NCI-H1105 (cell line): ENCODE measurements around the gene TFR2.
A peak's percentile ranks its signal among the peaks of the same experiment; 100 is the strongest.

Source experiments
- DNase-seq: peaks from one replicate; lab custom pipeline; 2025; lab: John Stamatoyannopoulos, UW

Gene TFR2

DNA sequence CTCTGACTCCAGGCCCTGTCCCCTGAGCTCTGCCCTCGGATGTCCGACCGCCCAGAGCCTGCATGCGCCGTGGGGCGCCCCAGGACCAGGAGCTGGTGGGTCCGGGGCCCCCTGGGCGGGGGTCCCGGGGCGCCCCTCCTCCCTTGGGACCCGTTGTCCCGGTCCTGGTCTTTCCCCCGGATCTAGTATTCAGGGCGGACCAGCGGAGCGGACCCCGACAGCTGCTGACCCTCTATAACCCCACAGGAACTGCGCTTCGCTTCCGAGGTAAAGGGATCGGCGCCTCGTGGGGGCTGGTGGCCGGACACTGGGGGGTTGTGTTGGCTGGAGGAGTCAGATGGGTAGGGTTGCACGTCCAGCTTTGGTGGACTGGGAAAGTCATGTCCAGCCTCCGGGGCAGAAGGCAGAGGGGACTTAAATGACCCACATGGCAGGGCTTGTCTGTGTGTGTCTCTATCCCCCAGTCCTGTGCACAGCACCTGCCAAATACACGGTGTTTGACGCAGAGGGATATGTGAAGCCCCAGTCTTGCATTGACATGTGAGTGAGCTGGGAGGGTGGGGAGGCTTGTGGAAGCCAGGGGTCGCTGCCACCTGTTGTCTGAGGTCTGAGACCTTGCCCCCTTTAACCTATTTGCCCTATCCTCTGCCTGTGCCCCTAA is 28.5 kb downstream of the TFR2 start:
- no peak for DNase-seq

DNA sequence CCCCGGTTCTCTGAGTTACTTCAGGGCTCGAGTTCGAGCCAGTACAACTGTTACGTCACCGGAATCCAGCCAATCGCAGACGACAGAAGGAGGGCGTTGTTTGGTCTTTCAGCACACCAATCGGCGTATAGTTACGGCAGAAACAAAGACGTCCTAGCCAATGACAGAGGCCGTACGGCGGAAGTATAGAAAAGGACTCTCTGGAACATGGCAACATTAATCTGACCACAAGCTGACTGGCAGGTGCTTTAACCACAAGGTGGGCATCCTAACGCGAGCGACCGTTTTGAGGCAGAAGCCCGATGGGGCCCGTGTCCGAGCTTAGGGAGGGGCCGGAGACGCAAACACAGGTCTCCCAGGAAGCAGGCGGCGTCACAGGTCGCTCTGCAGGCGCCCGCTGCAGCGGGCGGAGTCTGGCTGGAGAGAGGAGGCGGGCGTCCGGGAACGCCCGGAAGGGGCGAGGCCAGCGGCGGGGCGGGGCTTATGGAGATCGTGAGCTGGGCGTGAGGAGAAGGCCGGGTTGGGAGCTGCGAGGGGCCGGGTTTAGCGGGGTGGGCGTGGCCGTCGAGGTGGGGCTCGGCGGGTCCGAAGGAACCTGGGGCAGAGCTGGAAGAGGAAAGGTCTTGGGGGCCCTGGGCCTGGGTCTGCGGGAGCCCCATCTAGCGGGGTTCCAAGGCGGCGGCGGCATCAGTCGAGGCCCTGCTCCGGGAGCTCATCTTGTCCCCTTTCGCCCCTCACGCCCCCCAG is 29.2 kb downstream of the TFR2 start, which contains the start of gene MOSPD3:
TSS of gene MOSPD3 (plus strand) at position 558 of the 747 bp plus-strand sequence. CDS start 252 bp downstream, outside the sequence.
- DNase-seq: peak; percentile 98

DNA sequence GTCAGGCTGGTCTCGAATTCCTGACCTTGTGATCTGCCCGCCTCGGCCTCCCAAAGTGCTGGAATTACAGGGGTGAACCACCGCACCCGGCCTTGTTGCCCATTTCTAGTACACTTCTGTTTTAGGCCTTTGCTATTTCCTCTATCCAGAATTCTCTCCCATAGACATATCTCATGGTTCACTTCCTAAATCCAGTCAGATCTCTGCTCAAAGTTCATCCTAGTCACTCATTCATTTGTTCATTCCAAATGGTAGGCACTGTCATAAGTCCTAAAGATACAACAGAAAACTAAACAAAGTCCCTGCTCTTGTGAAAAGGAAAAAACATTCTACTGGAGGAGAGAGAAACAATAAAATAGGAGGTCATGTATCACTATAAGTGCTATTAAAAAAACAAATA is 31.4 kb downstream of the TFR2 start:
- DNase-seq: no peak

DNA sequence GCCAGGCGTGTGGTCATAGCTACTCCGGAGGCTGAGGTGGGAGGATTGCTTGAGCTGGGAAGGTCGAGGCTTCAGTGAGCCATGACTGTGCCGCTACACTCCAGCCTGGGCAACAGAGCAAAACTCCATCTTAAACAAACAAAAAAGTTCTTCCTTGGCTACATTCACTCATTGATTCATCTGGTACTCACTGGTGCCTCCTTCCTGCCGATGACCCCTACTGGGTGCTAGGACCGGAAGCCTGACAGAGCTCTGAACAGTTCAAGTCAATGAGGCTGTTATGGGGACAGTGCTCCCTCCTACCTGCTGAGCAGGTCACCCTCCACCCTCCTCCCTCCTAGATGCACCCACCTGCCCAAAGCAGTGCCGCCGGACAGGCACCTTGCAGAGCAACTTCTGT is 34.2 kb downstream of the TFR2 start:
- DNase-seq: no peak

DNA sequence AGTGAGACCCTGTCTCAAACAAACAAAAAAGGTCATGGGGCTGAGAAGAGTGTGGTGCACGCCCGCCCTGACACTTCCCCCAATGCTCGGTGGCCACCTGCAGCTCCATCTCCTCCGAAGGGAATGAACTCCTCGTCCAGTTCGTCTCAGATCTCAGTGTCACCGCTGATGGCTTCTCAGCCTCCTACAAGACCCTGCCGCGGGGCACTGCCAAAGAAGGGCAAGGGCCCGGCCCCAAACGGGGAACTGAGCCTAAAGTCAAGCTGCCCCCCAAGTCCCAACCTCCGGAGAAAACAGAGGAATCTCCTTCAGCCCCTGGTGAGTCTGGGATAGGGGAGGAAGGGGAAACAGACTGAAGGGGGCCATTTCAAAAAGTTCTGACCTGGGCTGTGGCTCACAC is 35.0 kb downstream of the TFR2 start:
- DNase-seq: no peak

DNA sequence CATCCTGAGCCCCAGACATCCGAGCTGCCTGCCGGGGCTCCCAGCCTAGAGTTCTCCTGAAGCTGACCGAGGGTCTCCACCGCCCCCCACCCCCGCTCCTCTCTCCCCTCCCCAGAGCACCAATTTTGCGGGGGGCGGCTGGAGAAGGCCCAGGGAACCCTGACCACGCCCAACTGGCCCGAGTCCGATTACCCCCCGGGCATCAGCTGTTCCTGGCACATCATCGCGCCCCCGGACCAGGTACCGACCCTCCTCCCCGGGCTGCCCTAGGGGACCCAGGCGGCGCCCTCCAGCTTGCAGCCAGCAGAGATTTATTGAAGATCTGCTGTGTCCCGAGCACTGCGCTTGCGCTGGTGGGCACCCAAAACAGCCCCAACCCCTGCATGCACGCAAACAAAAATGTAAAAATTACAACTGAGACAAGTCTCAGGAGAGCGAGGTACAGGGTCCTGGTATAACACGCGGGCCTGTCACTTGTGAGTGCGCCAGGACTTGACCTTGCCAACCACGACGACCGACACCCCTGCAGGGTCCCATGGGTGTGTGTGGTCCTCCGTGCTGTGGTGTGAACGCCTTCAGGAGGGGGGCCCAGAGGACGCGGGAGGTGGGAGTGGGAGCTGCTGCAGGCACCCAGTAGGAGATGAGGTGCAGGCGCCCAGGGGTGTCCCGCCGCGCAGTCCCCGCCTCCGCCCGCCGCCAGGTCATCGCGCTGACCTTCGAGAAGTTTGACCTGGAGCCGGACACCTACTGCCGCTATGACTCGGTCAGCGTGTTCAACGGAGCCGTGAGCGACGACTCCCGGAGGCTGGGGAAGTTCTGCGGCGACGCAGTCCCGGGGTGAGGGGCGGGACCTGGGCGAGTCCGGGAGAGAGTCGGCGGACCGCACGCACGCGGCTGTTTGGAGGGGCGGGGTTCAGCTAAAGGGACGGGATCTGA is 36.1 kb downstream of the TFR2 start:
- DNase-seq: no peak

DNA sequence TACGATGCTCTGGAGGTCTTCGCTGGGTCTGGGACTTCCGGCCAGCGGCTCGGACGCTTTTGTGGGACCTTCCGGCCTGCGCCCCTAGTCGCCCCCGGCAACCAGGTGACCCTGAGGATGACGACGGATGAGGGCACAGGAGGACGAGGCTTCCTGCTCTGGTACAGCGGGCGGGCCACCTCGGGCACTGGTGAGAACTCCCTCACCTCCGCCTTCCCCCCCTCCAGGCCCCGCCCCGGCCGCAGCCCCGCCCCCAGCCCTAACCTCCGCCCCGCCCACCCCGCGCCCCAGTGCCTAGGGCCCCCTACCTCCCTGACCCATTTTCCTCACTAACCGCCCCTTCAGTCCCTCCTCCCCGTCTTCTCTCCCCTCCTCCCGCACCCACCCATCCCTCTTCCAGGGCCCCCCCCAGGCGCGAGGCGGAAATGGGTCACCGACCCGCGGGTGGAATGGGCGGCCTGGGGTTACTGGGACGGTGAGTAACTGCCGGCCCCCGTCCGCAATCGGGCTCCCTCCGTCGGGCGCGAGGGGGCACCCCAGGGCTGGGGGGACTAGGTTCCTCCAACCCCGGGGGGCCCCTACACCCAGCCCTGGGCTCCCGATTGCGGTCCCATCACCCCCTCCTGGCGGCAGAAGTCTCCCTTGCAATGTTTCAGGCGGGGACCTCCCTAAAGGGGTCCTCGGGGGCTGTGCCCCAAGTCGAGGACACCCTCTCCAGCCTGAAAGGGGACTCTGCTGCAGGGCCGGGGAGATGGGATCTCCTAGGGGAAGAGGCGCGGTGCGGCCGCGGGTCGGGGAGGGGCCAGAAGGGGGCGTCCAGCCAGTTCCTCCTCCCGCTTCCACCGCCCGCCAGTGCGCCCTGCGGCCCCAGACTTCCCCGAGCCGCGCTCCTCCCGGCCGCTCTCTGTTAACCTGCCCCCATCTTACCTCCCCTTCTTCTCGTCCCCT is 37.0 kb downstream of the TFR2 start:
- peak; percentile 28 for DNase-seq

DNA sequence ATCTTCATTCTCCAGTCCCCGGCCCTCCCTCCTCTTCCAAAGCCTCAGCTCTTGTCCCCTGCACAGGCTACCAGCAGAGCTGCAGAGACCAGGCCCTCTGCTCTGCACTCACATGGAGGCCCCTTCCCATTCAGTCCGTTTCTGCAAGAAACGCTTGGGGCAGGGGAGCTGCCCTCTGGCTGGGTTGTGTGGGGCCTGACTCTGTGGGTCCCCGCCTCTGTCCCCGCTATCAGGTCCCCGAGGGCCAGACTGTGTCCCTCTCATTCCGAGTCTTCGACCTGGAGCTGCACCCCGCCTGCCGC is 37.7 kb downstream of the TFR2 start:
- no peak for DNase-seq

DNA sequence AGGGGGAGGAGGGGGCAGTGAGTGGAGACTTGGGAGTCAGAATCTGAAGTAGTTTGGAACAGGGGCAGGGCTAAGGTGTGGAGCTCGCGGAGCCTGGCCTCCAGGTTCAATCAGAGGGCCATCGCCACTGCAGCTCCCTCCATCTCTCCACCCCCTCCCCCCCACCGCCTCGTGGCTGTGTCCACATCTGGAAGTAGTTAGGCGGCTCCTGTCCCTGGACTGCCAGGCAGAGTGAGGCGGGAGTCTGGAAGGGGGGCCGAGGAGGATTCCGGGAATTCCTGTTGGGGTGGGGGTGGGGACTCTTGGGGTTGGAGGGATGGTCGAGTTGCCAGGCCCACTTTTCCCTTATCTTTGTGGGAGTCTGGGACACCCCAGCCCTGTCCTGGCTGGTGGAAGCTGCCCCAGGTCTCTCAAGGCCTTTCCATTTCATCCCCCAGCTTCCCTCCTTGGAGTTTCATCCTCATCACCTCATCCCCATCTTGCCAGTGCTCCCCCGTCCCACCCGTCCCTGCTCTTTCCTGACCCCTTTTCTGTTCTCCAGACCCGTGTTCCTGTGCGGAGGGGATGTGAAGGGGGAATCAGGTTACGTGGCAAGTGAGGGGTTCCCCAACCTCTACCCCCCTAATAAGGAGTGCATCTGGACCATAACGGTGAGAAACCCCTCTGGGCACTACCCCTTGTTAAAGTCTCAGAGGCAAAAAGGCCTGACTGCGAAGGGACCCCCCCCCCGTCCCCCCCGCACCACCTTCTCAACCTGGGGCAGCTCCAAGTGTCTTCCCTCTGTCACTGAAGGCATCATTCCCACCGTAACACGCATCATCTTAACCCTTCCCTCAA is 38.2 kb downstream of the TFR2 start:
- no peak for DNase-seq

DNA sequence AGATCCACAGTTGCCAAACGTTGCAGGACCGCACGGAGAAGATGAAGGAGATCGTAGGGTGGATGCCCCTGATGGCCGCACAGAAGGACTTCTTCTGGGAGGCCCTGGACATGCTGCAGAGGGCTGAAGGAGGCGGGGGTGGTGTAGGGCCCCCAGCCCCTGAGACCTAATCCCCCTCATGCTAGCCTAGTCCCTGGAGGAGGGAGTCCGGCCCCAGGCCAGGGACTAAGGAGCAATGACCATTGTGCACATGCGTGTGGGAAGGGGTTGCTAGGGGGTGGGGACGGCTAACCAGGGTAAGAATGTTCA is 40.7 kb downstream of the TFR2 start:
- no peak for DNase-seq

DNA sequence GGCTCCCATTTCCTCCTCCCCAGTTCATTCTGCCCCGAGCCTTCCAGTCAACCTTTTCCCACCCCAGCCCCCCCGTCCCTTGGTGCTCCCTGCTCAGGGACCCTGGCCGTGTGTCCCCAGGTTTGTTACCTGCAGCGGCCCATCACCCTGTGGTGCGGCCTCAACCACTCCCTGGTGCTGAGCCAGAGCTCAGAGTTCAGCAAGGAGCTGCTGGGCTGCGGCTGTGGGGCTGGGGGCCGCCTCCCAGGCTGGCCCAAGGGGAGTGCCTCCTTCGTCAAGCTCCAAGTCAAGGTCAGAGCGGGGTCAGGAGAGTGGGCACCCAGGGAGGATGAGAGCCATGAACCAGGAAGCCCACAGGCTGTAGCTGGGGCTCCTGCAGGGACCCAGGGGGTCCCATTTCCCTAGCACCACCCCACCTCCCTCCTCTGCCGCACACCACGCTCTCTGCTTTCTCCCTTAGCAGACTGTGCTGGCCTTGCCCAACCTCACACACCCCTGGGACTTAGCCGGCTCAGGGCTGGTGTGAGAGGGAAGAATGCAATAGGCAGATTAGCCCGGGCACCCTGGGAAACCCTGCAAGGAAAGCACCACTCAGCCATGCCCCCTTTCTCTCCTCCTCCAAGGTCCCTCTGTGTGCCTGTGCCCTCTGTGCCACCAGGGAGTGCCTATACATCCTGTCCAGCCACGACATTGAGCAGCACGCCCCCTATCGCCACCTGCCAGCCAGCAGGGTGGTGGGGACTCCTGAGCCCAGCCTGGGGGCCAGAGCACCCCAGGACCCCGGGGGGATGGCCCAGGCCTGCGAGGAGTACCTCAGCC is 41.2 kb downstream of the TFR2 start:
- no peak for DNase-seq

DNA sequence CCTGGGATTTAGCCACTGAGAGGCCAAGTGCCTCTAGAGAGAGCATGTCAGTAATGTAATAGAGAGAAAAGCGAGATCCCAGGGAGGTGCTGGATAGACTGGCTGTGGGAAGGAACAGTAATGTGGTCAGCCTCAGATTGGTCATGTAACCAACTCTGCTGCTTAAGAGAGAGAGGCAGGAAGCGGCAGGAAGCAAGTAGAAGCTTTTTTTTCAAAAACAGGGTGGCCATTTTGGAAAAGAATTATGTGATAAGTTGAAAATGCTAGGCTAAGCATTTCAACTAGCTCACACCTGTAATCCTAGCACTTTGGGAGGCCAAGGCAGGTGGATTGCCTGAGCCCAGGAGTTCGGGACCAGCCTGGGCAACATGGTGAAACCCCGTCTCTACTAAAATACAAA is 42.9 kb downstream of the TFR2 start:
- no peak for DNase-seq

DNA sequence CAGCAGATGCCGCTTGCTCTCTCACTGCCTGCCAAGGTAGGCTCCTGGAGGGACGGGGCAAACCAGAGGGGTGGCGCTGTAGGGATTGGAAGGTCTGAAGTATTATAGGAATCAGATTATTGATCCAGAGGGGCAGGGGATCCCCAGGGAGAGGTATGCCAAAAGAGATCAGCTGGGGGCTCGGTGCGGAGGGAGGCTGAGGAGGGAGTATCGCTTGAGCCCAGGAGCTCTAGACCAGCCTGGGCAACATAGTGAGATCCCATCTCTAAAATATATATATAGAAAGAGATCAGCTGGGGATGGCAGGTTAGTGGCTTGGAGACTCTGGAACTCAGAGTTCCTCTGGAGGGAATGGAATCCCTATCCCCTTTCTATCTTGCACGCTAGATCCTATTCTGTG is 46.2 kb downstream of the TFR2 start:
- no peak for DNase-seq

DNA sequence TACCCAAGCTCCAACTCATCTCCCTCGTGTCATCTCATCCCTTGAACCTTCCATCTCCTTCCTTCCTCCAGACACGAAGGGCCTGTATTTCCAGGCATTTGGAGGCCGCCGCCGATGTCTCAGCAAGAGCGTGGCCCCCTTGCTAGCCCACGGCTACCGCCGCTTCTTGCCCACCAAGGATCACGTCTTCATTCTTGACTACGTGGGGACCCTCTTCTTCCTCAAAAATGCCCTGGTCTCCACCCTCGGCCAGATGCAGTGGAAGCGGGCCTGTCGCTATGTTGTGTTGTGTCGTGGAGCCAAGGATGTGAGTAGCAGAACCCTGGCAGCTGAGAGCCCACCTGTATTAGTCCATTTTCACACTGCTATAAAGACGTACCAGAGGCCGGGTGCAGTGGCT is 49.8 kb downstream of the TFR2 start:
- no peak for DNase-seq

DNA sequence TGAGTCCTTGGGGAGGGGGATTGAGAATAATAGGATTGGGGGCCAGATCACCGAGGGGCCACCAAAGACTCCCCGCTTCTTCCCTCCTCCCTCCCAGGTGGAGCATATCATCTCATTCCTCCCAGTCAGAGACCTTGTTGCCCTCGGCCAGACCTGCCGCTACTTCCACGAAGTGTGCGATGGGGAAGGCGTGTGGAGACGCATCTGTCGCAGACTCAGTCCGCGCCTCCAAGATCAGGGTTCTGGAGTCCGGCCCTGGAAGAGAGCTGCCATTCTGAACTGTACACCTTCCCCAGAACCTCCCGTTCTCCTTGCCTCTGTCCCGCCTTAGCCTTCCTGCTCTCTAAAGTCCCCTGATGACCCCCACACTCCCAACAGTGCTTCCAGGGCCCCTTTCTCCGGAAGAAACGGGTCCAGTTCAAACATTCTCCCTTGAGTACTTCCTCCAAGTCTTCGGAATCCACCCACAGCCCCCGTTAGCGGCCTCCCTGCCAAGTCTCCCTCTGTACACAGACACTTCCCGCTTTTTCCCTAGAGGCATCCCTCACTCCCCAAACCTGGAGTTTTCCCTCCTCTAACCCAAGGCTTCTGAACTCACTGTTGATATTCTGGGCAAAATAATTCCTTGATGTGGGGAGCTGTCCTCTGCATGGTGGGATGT is 51.1 kb downstream of the TFR2 start:
- no peak for DNase-seq

DNA sequence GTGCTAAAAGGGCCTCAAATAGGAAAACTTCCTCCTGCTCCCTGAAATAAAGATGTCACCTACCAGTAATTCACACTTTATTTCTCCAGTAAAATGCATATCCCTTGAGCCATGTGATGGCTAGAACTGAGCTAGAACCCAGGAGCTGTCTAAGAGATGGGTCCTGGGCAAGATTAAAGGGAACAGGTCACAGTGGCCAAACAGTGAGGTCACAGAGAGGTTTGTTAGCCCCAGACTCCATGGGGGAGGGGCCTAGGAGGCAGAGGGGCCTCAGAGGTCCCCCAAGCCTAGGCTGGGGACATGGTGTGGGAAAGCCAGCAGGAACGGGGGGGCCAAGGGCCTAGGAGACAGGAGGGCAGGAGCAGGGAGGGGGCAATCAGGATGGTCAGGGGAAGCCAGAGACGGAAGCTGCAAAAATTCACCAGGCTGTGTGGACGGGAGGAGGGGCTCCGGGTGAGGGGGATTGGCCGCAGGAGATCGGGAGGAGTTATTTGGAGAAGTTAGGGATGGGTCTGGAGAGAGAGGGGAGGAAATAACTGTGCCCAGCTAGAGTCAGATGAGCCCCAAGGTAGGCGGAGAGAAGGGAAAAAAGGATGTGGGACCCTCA is 51.9 kb downstream of the TFR2 start:
- no peak for DNase-seq

DNA sequence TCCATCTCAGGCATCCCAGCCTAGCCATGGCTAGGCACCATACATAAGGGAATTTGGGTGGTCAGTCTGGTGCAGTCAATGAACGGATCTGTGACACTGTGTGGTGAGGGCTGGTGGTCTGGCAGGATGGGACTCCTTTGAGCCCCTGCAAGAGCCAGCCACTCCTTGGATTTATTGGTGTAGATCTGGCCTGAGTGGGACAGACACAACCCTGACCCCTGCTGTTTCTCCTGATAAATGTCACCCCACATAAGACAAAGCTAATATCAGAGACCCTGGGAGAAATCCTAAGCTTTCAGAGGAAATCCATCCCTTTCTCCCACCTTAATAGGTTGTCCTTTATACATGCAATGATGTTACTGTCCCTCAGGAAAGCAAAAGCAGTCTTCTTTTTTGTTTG is 52.9 kb downstream of the TFR2 start:
- DNase-seq: no peak

DNA sequence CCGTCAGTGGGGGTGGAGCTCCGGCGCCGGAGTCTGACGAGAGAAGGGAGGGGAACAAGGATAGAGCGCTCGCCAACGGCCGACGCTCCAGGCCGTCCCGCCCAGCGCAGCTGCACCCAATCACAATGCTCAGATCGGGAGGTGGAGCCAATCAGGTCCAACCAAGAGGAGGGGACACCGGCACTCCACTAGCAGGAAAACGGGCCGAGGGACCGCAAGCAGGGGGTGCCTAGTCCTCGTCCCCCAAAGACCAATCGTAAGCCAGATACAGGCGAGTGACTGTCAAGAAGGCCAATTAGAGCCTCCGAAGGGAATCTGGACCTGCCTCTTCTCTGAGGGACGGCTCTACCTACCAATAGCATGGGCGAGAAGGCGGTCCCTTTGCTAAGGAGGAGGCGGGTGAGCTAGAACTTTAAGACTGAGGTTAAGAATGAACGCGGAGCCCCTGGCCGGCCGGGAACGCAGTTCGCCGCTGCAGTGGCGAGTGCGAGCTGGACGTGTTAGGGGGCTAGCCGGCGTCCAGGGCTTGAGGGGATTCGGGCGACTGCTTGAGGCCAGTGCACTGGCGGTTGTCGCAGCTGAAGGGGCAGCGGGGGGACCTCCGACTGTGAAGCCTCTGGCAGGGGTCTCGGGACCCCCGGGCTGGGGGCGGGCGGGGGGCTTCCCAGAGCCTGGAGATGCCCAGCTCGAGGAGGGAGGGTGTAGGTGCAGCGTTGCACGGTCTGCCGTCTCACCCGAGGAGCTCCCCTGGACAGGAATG is 54.9 kb downstream of the TFR2 start, which contains the start of gene FBXO24:
TSS of gene FBXO24 (plus strand) at position 63 of the 760 bp plus-strand sequence. CDS start at position 361, 298 bp downstream.
- peak; percentile 100 for DNase-seq
